Middle frontal gyrus (tissue), 1 donor: ENCODE results near the gene BCL11B.

Source experiments
- DNase-seq: peaks from one replicate; pipeline ENCODE4 v3.0.0-alpha.2; 2015; ENCODE audit warnings: low spot score; ENCODE audit errors: extremely low spot score

Gene BCL11B

GRCh38 chr14:99141236-99141635, 130.8 kb downstream of the BCL11B start:
- DNase-seq: no peak

GRCh38 chr14:99138999-99139865, 132.8 kb downstream of the BCL11B start:
- DNase-seq: no peak

GRCh38 chr14:99137913-99138571, 134.0 kb downstream of the BCL11B start:
- DNase-seq: no peak

- DNase-seq: no peak
These were observed 134.8 kb downstream of the BCL11B start for GRCh38 chr14:99137001-99137700.

GRCh38 chr14:99136401-99136800, 135.6 kb downstream of the BCL11B start:
- no peak for DNase-seq

- no peak for DNase-seq
These were observed 136.0 kb downstream of the BCL11B start for GRCh38 chr14:99136047-99136400.

- no peak for DNase-seq
These were observed 137.4 kb downstream of the BCL11B start for GRCh38 chr14:99134516-99135046.

- no peak for DNase-seq
These were observed 138.1 kb downstream of the BCL11B start for GRCh38 chr14:99133636-99134515.

GRCh38 chr14:99132821-99133635, 139.0 kb downstream of the BCL11B start:
- DNase-seq: no peak

GRCh38 chr14:99131632-99132271, 140.2 kb downstream of the BCL11B start:
- DNase-seq: peak; percentile 13

- DNase-seq: no peak
These were observed 142.0 kb downstream of the BCL11B start for GRCh38 chr14:99129998-99130397.

GRCh38 chr14:99129211-99129696, 142.7 kb downstream of the BCL11B start:
- DNase-seq: no peak

GRCh38 chr14:99128185-99128584, 143.8 kb downstream of the BCL11B start:
- no peak for DNase-seq

GRCh38 chr14:99127651-99128167, 144.3 kb downstream of the BCL11B start:
- DNase-seq: no peak

- no peak for DNase-seq
These were observed 146.2 kb downstream of the BCL11B start for GRCh38 chr14:99125616-99126431.

GRCh38 chr14:99125113-99125512, 146.9 kb downstream of the BCL11B start:
- no peak for DNase-seq

GRCh38 chr14:99124482-99125105, 147.4 kb downstream of the BCL11B start:
- DNase-seq: no peak
